Measurements from ENCODE around the gene RAN. TPM values are rescaled to one million over a fixed set of nuclear protein-coding genes. Genes with fewer than 3 reads are reported as not detected.

RAN gene
- total and polyA plus RNA-seq, 9 of the 15 experiments (the other 6 are each of a cell fraction or from before 2014, with no cell fraction given): 1,687 to 3,820 (median 2,300) TPM

DNA sequence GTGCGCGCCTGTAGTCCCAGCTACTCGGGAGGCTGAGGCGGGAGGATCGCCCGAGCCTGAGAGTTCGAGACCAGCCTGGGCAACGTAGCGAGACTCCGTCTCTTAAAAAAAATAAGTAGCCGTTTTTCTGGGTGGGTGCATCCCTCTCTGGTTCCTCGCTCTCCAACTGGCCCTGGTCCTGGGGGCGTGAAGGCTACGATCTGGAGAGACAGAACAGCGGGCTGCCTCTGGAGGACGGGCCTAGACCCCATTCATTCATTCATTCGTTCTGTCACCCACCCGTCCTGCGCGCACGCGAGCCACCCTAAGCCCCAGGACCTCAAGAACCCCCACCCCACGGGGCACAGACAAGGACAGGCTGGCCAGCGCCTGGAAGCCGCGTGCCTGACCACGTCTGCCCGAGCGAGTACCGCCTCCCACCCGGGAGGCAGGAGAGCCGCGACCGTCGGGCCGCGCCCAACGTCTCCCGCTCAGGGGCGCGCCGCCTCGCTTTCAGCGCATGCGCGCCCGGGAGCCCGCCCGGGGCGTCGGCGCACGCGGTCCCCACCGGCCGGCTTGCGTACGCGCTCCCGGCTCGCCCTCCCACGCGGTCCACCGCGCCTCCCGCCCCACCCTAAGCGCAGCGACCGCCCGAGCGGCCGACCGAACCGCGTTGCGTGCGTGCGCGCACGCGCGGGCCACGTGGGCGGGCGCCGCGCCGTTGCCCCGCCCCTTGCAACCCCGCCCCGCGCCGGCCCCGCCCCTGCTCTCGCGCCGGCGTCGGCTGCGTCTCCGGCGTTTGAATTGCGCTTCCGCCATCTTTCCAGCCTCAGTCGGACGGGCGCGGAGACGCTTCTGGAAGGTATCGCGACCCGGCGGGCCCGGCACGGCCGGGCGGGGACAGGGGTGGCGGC is at the start of gene RAN (continued):
- TF ChIP-seq, protein P1, sequence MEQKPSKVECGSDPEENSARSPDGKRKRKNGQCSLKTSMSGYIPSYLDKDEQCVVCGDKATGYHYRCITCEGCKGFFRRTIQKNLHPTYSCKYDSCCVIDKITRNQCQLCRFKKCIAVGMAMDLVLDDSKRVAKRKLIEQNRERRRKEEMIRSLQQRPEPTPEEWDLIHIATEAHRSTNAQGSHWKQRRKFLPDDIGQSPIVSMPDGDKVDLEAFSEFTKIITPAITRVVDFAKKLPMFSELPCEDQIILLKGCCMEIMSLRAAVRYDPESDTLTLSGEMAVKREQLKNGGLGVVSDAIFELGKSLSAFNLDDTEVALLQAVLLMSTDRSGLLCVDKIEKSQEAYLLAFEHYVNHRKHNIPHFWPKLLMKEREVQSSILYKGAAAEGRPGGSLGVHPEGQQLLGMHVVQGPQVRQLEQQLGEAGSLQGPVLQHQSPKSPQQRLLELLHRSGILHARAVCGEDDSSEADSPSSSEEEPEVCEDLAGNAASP (IDR thresholded peaks at IDR 0.05): no peak
- TF ChIP-seq SREBF1 (IDR thresholded peaks at IDR 0.05; ENCODE audit: borderline replicate concordance, low read depth, low read length): no peak
- 0 out of 2 replicates have a peak, but pooled peaks have one; percentile 32 for TF ChIP-seq HDAC8 (tag; IDR thresholded peaks at IDR 0.05)
- TF ChIP-seq SIX5 (IDR thresholded peaks at IDR 0.05; ENCODE audit: borderline replicate concordance in 1 of 2, insufficient read depth in 1 of 2, low read depth in 1 of 2, low read length in 2 of 2): no peak
- no peak for TF ChIP-seq RUNX1 (IDR thresholded peaks at IDR 0.05; ENCODE audit: low read depth)
- no peak for TF ChIP-seq POLR3A (IDR thresholded peaks at IDR 0.05; ENCODE audit: borderline replicate concordance, extremely low read depth, insufficient read depth, insufficient read length)
- no peak for TF ChIP-seq MYBL2 (IDR thresholded peaks at IDR 0.05; ENCODE audit: low read depth)
- TF ChIP-seq MYBL2 (CRISPR knock-in tag; IDR thresholded peaks at IDR 0.05; ENCODE audit: borderline replicate concordance): no peak
- TF ChIP-seq ZZZ3 (IDR thresholded peaks at IDR 0.05): no peak
- no peak for TF ChIP-seq STAT5A (IDR thresholded peaks at IDR 0.05; ENCODE audit: borderline replicate concordance, low read length)
- TF ChIP-seq NFIX (CRISPR knock-in tag; IDR thresholded peaks at IDR 0.05; ENCODE audit: low read depth): no peak
- peak; percentile 34; the same call in 1 of the 2 replicates for TF ChIP-seq TOE1 (IDR thresholded peaks at IDR 0.05; ENCODE audit: borderline replicate concordance)
- TF ChIP-seq TOE1 (CRISPR knock-in tag; IDR thresholded peaks at IDR 0.05; ENCODE audit: borderline replicate concordance, low read depth): no peak
- TF ChIP-seq ZNF3 (CRISPR knock-in tag; IDR thresholded peaks at IDR 0.05): no peak

Measured in K562 (cell line).